Fibroblast of skin of right biceps (primary cell): Measurements from ENCODE around the gene KAZALD1.
A peak's percentile ranks its signal among the peaks of the same experiment; 100 is the strongest.

Experiments used
- DNase-seq: peaks from one replicate; pipeline ENCODE4 v3.0.0-alpha.2; 2013

Gene KAZALD1

GRCh38 chr10:101047961-101048892 is 13.6 kb upstream of the KAZALD1 start:
- DNase-seq, result no peak

GRCh38 chr10:101050208-101051069 is 11.3 kb upstream of the KAZALD1 start:
- DNase-seq, result peak; percentile 52

GRCh38 chr10:101052285-101052684 is 9.5 kb upstream of the KAZALD1 start:
- DNase-seq, result peak; percentile 71

GRCh38 chr10:101053516-101053915 is 8.3 kb upstream of the KAZALD1 start:
- DNase-seq, result peak; percentile 75

GRCh38 chr10:101054351-101054750 is 7.4 kb upstream of the KAZALD1 start:
- no peak for DNase-seq

GRCh38 chr10:101054876-101055275 is 6.9 kb upstream of the KAZALD1 start:
- no peak for DNase-seq

- no peak for DNase-seq
Observed at GRCh38 chr10:101055411-101055810, 6.4 kb upstream of the KAZALD1 start.

- no peak for DNase-seq
Observed at GRCh38 chr10:101056365-101057151, 5.2 kb upstream of the KAZALD1 start.

GRCh38 chr10:101060036-101060950 is 1.5 kb upstream of the KAZALD1 start:
- peak; percentile 97 for DNase-seq

- DNase-seq, result peak; percentile 96
Observed at GRCh38 chr10:101060951-101061623, 702 bp upstream of the KAZALD1 start.

- DNase-seq, result peak; percentile 58
Observed at GRCh38 chr10:101062232-101063049, 652 bp downstream of the KAZALD1 start.

- no peak for DNase-seq
Observed at GRCh38 chr10:101063050-101063525, 1.3 kb downstream of the KAZALD1 start.

GRCh38 chr10:101063548-101064414 is 2.0 kb downstream of the KAZALD1 start:
- DNase-seq, result no peak

GRCh38 chr10:101064415-101065030 is 2.7 kb downstream of the KAZALD1 start:
- no peak for DNase-seq

- DNase-seq, result peak; percentile 31
Observed at GRCh38 chr10:101065481-101066145, 3.8 kb downstream of the KAZALD1 start.

- DNase-seq, result peak; percentile 66
Observed at GRCh38 chr10:101066146-101066895, 4.5 kb downstream of the KAZALD1 start.

GRCh38 chr10:101066896-101067355 is 5.1 kb downstream of the KAZALD1 start:
- peak; percentile 28 for DNase-seq
